ENCODE data around the gene CERS2.
"Not testable (repeated sequence)": the region's sequence is repeated elsewhere in the genome, so short reads cannot be mapped to it uniquely, and the experiment has no call there.

The CERS2 gene

DNA sequence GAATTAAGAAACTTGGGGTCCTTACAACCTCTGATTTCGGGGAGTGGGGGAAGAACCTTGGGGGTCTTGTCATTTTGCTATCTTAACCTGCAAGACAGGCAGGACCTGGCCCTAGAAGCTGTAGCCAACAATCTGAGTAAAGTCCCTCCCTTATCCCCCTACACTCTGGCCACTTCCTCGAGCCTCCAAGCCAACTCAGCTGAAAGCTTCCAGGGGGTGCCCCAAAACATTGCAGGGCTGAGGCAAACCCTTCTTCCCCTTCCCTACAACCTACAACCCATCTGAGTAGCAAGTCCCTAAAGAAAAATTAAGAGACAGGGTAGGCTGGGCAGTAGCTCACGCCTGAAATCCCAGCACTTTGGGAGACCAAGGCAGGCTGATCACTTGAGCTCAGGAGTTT is 5.0 kb downstream of the CERS2 start:
- FAIRE-seq, result no peak
- DNase-seq (ENCODE audit: insufficient read length, low spot score), result no peak
- no peak for TF ChIP-seq POLR2A (IDR thresholded peaks at IDR 0.05; ENCODE audit: low read depth, low read length)

- TF ChIP-seq POLR2A (IDR thresholded peaks at IDR 0.05; ENCODE audit: low read depth, low read length), result no peak
- DNase-seq (ENCODE audit: insufficient read length, low spot score) (no peak), FAIRE-seq (no peak)
Observed at GRCh38 chr1:150968491-150968890, 6.1 kb downstream of the CERS2 start.

DNA sequence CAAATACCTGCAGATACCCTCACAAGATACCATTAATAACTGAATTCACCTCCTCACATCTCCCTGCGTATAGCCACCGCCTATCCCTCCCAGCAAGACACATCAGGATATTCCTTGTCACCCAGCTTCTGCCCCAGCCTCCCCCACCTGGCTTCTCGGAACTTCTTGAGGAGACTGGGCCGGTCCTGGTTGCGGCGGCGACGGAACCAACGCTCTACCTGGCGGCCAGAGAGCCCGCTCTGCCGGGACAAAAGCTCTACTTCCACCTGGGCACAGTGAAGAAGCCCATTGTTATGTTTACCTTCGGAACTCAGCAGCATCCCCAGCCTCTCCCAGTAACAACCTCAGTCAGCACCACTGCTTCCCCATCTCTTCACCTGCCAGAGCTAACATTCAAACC is 6.7 kb downstream of the CERS2 start:
- DNase-seq (ENCODE audit: insufficient read length, low spot score), result no peak
- TF ChIP-seq POLR2A (IDR thresholded peaks at IDR 0.05; ENCODE audit: low read depth, low read length), result no peak
- no peak for FAIRE-seq

GRCh38 chr1:150966011-150966410 is 8.6 kb downstream of the CERS2 start:
- TF ChIP-seq POLR2A (IDR thresholded peaks at IDR 0.05; ENCODE audit: low read depth, low read length), result no peak
- no peak for FAIRE-seq
- DNase-seq (ENCODE audit: insufficient read length, low spot score), result no peak

DNA sequence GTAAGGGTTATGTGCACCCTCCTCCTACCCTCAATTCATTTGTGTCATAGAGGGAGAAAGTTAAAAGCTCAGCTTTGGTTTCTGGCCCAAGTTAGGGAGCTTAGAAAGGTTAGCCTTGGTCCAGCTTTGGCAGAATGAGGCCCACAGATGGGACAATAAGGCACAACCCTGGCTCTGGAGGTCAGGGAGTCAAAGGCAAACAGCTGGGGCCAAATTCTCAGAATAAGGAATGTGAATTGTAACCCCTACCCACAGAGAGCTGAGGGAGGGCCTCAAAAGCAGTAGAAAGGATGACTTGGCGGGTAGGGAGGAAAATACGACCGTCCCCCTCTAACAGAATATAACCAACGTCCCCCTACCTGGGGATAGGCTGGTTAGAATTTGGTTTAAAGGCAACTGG is 9.0 kb downstream of the CERS2 start:
- no peak for TF ChIP-seq POLR2A (IDR thresholded peaks at IDR 0.05; ENCODE audit: low read depth, low read length)
- no peak for FAIRE-seq
- no peak for DNase-seq (ENCODE audit: insufficient read length, low spot score)

GRCh38 chr1:150964164-150964489 is 10.5 kb downstream of the CERS2 start:
- FAIRE-seq (no peak), DNase-seq (ENCODE audit: insufficient read length, low spot score) (no peak)
- TF ChIP-seq POLR2A (IDR thresholded peaks at IDR 0.05; ENCODE audit: low read depth, low read length), result no peak

GRCh38 chr1:150963321-150964163 is 11.1 kb downstream of the CERS2 start:
- FAIRE-seq (no peak), DNase-seq (ENCODE audit: insufficient read length, low spot score) (no peak)
- TF ChIP-seq POLR2A (IDR thresholded peaks at IDR 0.05; ENCODE audit: low read depth, low read length), result no peak

DNA sequence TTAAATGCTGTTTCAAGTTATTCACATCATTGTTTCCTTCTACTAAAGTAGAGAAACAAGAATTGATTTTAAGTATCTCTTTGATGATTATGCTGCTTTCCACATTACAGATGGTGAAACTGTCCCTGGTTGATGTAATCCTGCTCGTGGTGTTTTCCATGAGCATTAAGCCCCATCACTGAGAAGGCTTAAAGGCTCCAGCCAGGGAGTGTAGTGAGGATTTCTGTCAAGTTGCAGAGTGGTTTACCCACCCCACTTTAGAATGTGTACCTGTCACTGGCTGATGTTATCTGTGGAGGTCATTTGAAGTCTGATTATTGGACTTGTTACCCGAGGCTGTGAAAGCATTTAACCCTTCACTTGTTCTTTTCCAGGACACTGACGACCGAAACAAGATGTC is 12.9 kb downstream of the CERS2 start:
- DNase-seq (ENCODE audit: insufficient read length, low spot score) (no peak), FAIRE-seq (no peak)
- no peak for TF ChIP-seq POLR2A (IDR thresholded peaks at IDR 0.05; ENCODE audit: low read depth, low read length)

- no peak for FAIRE-seq
Observed at GRCh38 chr1:150960646-150961045, 14.0 kb downstream of the CERS2 start.

DNA sequence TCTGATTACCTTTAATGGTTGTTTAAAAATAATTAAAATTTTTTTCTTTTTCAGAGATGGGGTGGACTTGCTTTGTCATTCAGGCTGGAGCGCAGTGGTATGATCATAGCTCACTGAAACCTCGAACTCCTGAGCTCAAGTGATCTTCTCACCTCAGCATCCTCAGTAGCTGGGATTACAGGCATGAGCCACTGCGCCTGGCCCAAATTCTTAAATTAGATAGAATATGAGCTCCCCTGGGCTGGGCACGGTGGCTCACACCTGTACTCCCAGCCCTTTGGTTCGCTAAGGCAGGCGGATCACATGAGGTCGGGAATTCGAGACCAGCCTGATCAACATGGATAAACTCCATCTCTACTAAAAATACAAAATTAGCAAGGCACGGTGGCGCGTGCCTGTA is 17.0 kb downstream of the CERS2 start:
- DNase-seq (ENCODE audit: insufficient read length, low spot score) (no peak), FAIRE-seq (no peak)
- no peak for TF ChIP-seq POLR2A (IDR thresholded peaks at IDR 0.05; ENCODE audit: low read depth, low read length)

More at GRCh38 chr1:150960646-150961045, 14.0 kb downstream of the CERS2 start:
- no peak for DNase-seq (ENCODE audit: insufficient read length, low spot score)
- TF ChIP-seq POLR2A (IDR thresholded peaks at IDR 0.05; ENCODE audit: low read depth, low read length), result no peak

- no peak for TF ChIP-seq POLR2A (IDR thresholded peaks at IDR 0.05; ENCODE audit: low read depth, low read length)
- FAIRE-seq (no peak), DNase-seq (ENCODE audit: insufficient read length, low spot score) (no peak)
Observed at GRCh38 chr1:150955280-150955679, 19.4 kb downstream of the CERS2 start.

- TF ChIP-seq POLR2A (IDR thresholded peaks at IDR 0.05; ENCODE audit: low read depth, low read length), result no peak
- DNase-seq (ENCODE audit: insufficient read length, low spot score) (no peak), FAIRE-seq (no peak)
Observed at GRCh38 chr1:150954708-150955107, 19.9 kb downstream of the CERS2 start.

- no peak for TF ChIP-seq POLR2A (IDR thresholded peaks at IDR 0.05; ENCODE audit: low read depth, low read length)
- no peak for DNase-seq (ENCODE audit: insufficient read length, low spot score)
- FAIRE-seq, result no peak
Observed at GRCh38 chr1:150944856-150945255, 29.8 kb downstream of the CERS2 start.

- DNase-seq (ENCODE audit: insufficient read length, low spot score) (no peak), FAIRE-seq (no peak)
- TF ChIP-seq POLR2A (IDR thresholded peaks at IDR 0.05; ENCODE audit: low read depth, low read length), result no peak
Observed at GRCh38 chr1:150931773-150932172, 42.9 kb downstream of the CERS2 start.

- not testable (repeated sequence) for DNase-seq (ENCODE audit: insufficient read length, low spot score); FAIRE-seq
Observed at GRCh38 chr1:150928775-150929174, 45.9 kb downstream of the CERS2 start.

GRCh38 chr1:150928286-150928685 is 46.3 kb downstream of the CERS2 start:
- no peak for DNase-seq (ENCODE audit: insufficient read length, low spot score)
- FAIRE-seq, result no peak
- no peak for TF ChIP-seq POLR2A (IDR thresholded peaks at IDR 0.05; ENCODE audit: low read depth, low read length)

Data from H54 (cell line).